Adrenal gland (tissue), 12 donors: ENCODE data around the gene SPAG16. TPM values are rescaled to one million over a fixed set of nuclear protein-coding genes. Genes with fewer than 3 reads are reported as not detected.

Experiments used
- DNase-seq, 7 donors: peaks; one replicate each; pipeline ENCODE4 v3.0.0-alpha.2; 2019 to 2020
- H3K27ac ChIP-seq, 5 donors: fragments of 200-600 bp; sonication (generic) in 4 of 5; 1 replicate in 3 of 5; 2 replicates in 2 of 5; pipeline versions ENCODE4 v1.5.1 to v1.8.0; 2016 to 2020; ENCODE audit warnings: mild to moderate bottlenecking in 1 of 5
- H3K27me3 ChIP-seq: fragments of 200-600 bp; 2 replicates; pipeline ENCODE4 v1.8.0; 2021
- H3K36me3 ChIP-seq, 2 donors: fragments of 200-600 bp; replicated peaks in 1 of 2; 1 replicate in 1 of 2; 2 replicates in 1 of 2; pipeline versions ENCODE4 v1.5.1 to v1.8.0; 2018 to 2022
- H3K4me1 ChIP-seq, 2 donors: fragments of 200-600 bp; replicated peaks in 1 of 2; 1 replicate in 1 of 2; 2 replicates in 1 of 2; pipeline versions ENCODE4 v1.5.1 to v1.8.0; 2018 to 2021
- H3K4me3 ChIP-seq, 4 donors: fragments of 200-600 bp; sonication (generic) in 3 of 4; one replicate each; pipeline ENCODE4 v1.5.1; 2016 to 2018
- H3K9me3 ChIP-seq, 3 donors: fragments of 200-600 bp; sonication (generic) in 1 of 3; replicated peaks in 1 of 3; 1 replicate in 2 of 3; 2 replicates in 1 of 3; pipeline versions ENCODE4 v1.5.1 to v1.8.0; 2016 to 2021
- POLR2A ChIP-seq, 2 donors: fragments of 450-650 bp; IDR thresholded peaks; one replicate each; pipeline ENCODE4 v1.6.1; 2017; ENCODE audit warnings: antibody characterized with exemption in 2 of 2, mild to moderate bottlenecking in 2 of 2, moderate library complexity in 1 of 2
- WGBS, 4 donors: extraction: QIAGEN DNeasy Blood & Tissue Kit in 2 of 4; methylation state at CpG; one replicate each; pipeline versions ENCODE4 v1.1.5 to v1.1.7; 2013 to 2017; 5-methylcytosine and 5-hydroxymethylcytosine counted together
- intact Hi-C, 2 donors: fragments of 100-400 bp; cut with DNase I; formaldehyde crosslinking; loops; one replicate each; pipeline versions ENCODE4 v1.14.1 to v1.15.0; 2022 to 2023
- polyA plus RNA-seq, 3 donors: library from polyadenylated mRNA; stranded (reverse); fragments of 200-250 nt in 2 of 3; fragments of 350-450 nt in 1 of 3; fragmentation: Illumina TruSeq in 1 of 3; extraction: RNeasy Lipid Tissue Mini Kit (QIAGEN cat#74804) in 1 of 3; gene quantifications; one replicate each; pipeline ENCODE4 v1.2.3, GENCODE V29; 2013 to 2014
- total RNA-seq, 9 donors: library from RNA; depleted of rRNA in 4 of 9; stranded (reverse); fragments of >200 nt in 4 of 9; fragments of 120-200 nt in 1 of 9; fragmentation: NEBNext Ultra II Directional in 1 of 9; extraction: Animal tissue kit (Norgen Biotek cat#: 25700) in 1 of 9; gene quantifications; one replicate each; pipeline versions ENCODE4 v1.1.0 to v1.2.4, GENCODE V29; 2013 to 2023
- TF ChIP-seq, protein P1 (sequence below), 6 experiments: fragments of 450-650 bp in 4 of 6; fragments of 200-600 bp in 2 of 6; sonication (generic) in 1 of 6; IDR thresholded peaks; 1 replicate in 5 of 6; 2 replicates in 1 of 6; pipeline versions ENCODE4 v1.5.1 to v1.8.0; 2016 to 2021; ENCODE audit warnings: antibody characterized with exemption in 6 of 6, mild to moderate bottlenecking in 2 of 6, moderate library complexity in 1 of 6
- donor health status: healthy with polysubstance abuse.
- donor health status: Bipolar disorder and iron deficiency.
- donor health status: DM: yes; HTN: yes; CAD: no.
- donor health status: DM: no; HTN: no; CAD: no.
- donor health status: DM: no; HTN: no; CAD: no.
- donor health status: DM: yes; HTN: yes; CAD: no.

The SPAG16 gene
- total and polyA plus RNA-seq, 12 donors = 12.4 to 45.3 (median 21.8) TPM

DNA sequence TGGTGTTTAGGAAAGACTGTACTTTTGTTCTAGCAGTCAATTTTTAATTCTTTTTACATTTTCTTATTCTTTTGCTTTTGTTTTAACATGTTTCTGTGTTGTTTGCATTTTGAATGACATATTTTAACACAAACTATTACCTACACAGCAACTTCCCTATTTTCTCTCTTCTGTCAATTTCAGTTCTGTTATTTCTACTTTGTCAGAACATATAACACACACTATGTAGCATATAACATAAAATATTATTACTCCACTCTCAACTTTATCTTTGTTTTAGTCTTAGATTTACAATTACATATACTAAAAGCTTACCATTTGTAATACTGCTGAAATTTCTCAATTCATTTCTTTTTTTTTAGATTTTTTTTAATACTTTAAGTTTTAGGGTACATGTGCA is 753.9 kb downstream of the SPAG16 start:
- Histone ChIP-seq H3K27ac (no peak overlapping the region), H3K4me1 (no peaks in the 10 kb centered on the region), H3K36me3 (no peaks in the 10 kb centered on the region), H3K27me3 (no peaks in the 10 kb centered on the region), H3K9me3 (no peaks in the 10 kb centered on the region), H3K4me3 (no peak overlapping the region)
- intact Hi-C loops = no loop called here
- no peak for DNase-seq
- TF ChIP-seq, protein P1, sequence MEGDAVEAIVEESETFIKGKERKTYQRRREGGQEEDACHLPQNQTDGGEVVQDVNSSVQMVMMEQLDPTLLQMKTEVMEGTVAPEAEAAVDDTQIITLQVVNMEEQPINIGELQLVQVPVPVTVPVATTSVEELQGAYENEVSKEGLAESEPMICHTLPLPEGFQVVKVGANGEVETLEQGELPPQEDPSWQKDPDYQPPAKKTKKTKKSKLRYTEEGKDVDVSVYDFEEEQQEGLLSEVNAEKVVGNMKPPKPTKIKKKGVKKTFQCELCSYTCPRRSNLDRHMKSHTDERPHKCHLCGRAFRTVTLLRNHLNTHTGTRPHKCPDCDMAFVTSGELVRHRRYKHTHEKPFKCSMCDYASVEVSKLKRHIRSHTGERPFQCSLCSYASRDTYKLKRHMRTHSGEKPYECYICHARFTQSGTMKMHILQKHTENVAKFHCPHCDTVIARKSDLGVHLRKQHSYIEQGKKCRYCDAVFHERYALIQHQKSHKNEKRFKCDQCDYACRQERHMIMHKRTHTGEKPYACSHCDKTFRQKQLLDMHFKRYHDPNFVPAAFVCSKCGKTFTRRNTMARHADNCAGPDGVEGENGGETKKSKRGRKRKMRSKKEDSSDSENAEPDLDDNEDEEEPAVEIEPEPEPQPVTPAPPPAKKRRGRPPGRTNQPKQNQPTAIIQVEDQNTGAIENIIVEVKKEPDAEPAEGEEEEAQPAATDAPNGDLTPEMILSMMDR (IDR thresholded peaks at IDR 0.05) = no peak

DNA sequence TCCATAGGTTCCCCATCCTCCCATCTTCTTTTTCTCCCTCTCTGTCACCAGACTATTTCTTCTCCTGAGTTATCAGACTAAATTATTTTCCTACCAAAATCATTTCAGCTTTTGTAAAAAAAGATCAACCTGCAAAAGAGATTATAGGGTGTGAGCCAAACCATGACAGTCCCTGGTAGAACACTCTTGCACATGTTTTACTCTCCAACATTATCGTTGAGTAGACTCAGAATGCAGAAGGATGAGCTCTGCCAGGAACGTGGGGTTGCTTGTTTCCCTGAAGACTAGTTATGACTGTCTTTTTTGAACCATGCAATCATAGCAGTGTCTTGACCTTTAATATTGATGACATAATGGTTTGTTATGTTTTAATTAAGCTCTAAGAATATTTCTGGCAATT is 766.5 kb downstream of the SPAG16 start:
- WGBS, 4 donors = 58 to 69% (median 64%) methylated on average over 2 of the region's 2 CpGs
- no peak for DNase-seq
- Histone ChIP-seq H3K36me3 (no peaks in the 10 kb centered on the region), H3K9me3 (no peaks in the 10 kb centered on the region), H3K4me3 (no peak overlapping the region), H3K4me1 (no peaks in the 10 kb centered on the region), H3K27ac (no peak overlapping the region), H3K27me3 (no peaks in the 10 kb centered on the region)
- intact Hi-C loops = no loop called here
- TF ChIP-seq, protein P1 (IDR thresholded peaks at IDR 0.05) = no peak
- no peak for TF ChIP-seq POLR2A (IDR thresholded peaks at IDR 0.05)

DNA sequence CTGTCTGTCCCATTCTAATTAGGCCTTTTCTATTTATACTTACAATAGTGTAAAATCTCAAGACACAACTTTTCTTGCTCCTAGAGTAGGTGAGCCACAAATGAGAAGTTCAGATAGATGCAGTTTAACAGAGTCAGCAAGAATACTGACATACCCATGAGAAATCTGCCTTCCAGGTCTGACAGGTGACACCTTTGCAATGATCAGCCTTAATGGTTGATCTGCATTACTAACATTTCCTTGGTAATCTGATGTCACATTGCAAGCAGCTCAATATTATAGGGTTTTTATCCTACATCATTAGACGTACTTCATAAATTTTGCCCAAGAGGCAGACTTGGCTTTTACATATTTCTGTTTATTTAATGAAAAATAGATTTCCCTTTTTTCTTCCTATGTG is 767.3 kb downstream of the SPAG16 start:
- no peaks in the 10 kb centered on the region for H3K9me3 ChIP-seq
- no peaks in the 10 kb centered on the region for H3K4me1 ChIP-seq
- H3K36me3 ChIP-seq = no peaks in the 10 kb centered on the region
- no peaks in the 10 kb centered on the region for H3K27me3 ChIP-seq
- H3K27ac ChIP-seq = no peak overlapping the region
- intact Hi-C loops = no loop called here
- no peak overlapping the region for H3K4me3 ChIP-seq
- DNase-seq = no peak
- 68 to 75% (median 71%) methylated on average over 1 of the region's 1 CpG for WGBS, 4 donors
- no peak for TF ChIP-seq POLR2A (IDR thresholded peaks at IDR 0.05)
- TF ChIP-seq, protein P1 (IDR thresholded peaks at IDR 0.05) = no peak

DNA sequence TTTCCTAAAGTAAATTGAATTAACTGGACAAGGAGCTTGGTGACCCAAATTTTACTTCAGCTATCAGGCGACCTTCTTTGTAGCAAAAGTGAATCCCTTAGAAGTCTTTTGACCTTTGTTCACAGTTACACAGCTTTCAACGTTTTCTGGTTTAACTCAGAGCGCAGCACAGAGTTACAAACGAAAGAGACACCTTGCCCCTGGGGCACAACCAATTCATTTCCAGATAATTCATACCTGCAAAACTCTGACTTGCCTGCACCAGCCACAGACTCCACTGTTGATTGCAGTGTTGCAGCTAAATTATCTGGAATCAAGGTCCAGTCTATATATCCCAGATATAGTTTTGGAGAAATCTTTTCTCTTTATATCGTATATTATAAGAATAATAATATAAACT is 768.0 kb downstream of the SPAG16 start:
- H3K4me3 ChIP-seq = no peak overlapping the region
- WGBS, 4 donors = 49 to 69% (median 61%) methylated on average over 5 of the region's 5 CpGs
- intact Hi-C loops = no loop called here
- no peaks in the 10 kb centered on the region for H3K36me3 ChIP-seq
- TF ChIP-seq POLR2A (IDR thresholded peaks at IDR 0.05) = no peak
- TF ChIP-seq, protein P1 (IDR thresholded peaks at IDR 0.05) = no peak
- DNase-seq = peak in 1 of 7 donors; percentile 54
- H3K9me3 ChIP-seq = no peaks in the 10 kb centered on the region
- no peak overlapping the region for H3K27ac ChIP-seq
- no peaks in the 10 kb centered on the region for H3K4me1 ChIP-seq
- H3K27me3 ChIP-seq = no peaks in the 10 kb centered on the region
